Activated CD8-positive, alpha-beta memory T cell treated with anti-CD3 and anti-CD28 coated beads for 36 hours (primary cell): ENCODE data around the gene DES. TPM values are rescaled to one million over a fixed set of nuclear protein-coding genes. Genes with fewer than 3 reads are reported as not detected.

Experiments
- CTCF ChIA-PET: fragments of 350-600 bp; sonication (Branson Sonifier 250); formaldehyde crosslinking; loops from one replicate; lab custom pipeline; 2021; ENCODE audit warnings: antibody characterized with exemption; lab: Charles Lee
- POLR2A ChIA-PET: fragments of 350-600 bp; sonication (Branson Sonifier 250); formaldehyde crosslinking; loops from one replicate; lab custom pipeline; 2021; ENCODE audit warnings: antibody characterized with exemption; lab: Charles Lee
- total RNA-seq, 2 experiments: library from RNA; stranded (reverse); gene quantifications; one replicate each; pipeline ENCODE4 v1.2.3, GENCODE V29; 2021

The DES gene
- total RNA-seq, 2 experiments from 2014 or later, result not detected

- ChIA-PET CTCF (interaction anchor here (1.4 to 2.0 kb wide), 6 partner anchors 8 to 156 kb away, joined by 3 to 12 read pairs (median 5); no protein-coding TSS in a partner anchor), POLR2A (no interaction called here)
These were observed 57.1 kb downstream of the DES start for GRCh38 chr2:219475278-219475677.

- POLR2A ChIA-PET, result interaction anchor here (1.1 kb wide), 1 partner anchor 23 kb away, joined by 5 read pairs; the partner anchor contains the start of gene GMPPA
These were observed 57.8 kb downstream of the DES start for GRCh38 chr2:219475697-219476651.

More at GRCh38 chr2:219475697-219476651, 57.8 kb downstream of the DES start:
- CTCF ChIA-PET, result interaction anchor here (0.9 to 2.0 kb wide), 15 partner anchors 9 to 156 kb away, joined by 3 to 12 read pairs (median 4); no protein-coding TSS in a partner anchor

Other genes starting within 250 kb of the DES start
- gene SLC23A3, start 248.3 kb upstream of the DES start, total RNA-seq, result 1 to 10 TPM; 1.8 to 2.9 TPM
- 10 to 100 TPM; 53.8 to 58.2 TPM for gene CNPPD1, start 241.5 kb upstream of the DES start, total RNA-seq
- gene RETREG2, start 240.1 kb upstream of the DES start, total RNA-seq, result 10 to 100 TPM; 68.3 to 69.1 TPM
- 10 to 100 TPM; 29.3 to 33.3 TPM for gene ZFAND2B, start 211.6 kb upstream of the DES start, total RNA-seq
- 10 to 100 TPM; 20.8 to 25.6 TPM for gene ABCB6, start 199.4 kb upstream of the DES start, total RNA-seq
- gene ATG9A, start 188.7 kb upstream of the DES start, total RNA-seq, result 10 to 100 TPM; 55.9 to 57.4 TPM
- 100 to 1,000 TPM; 109 TPM for gene ANKZF1, start 188.6 kb upstream of the DES start, total RNA-seq
- 1 to 10 TPM; 3.8 to 4.2 TPM for gene GLB1L, start 172.9 kb upstream of the DES start, total RNA-seq
- gene STK16, start 172.9 kb upstream of the DES start, total RNA-seq, result 10 to 100 TPM; 34.4 to 35.8 TPM
- not detected for gene TUBA4B, start 165.1 kb upstream of the DES start, total RNA-seq
- gene TUBA4A, start 164.5 kb upstream of the DES start, total RNA-seq, result 100 to 1,000 TPM; 221 TPM
- gene DNAJB2, start 139.0 kb upstream of the DES start, total RNA-seq, result 10 to 100 TPM; 50.2 to 53.5 TPM
- under 1 TPM; 0.04 to 0.42 TPM for gene PTPRN, start 109.0 kb upstream of the DES start, total RNA-seq
- gene RESP18, start 85.6 kb upstream of the DES start, total RNA-seq, result not detected
- gene DNPEP, start 30.5 kb upstream of the DES start, total RNA-seq, result 100 to 1,000 TPM; 110 to 115 TPM
- under 1 TPM; 0.78 to 0.95 TPM for gene SPEG, start 16.5 kb downstream of the DES start, total RNA-seq
- gene GMPPA, start 80.5 kb downstream of the DES start, total RNA-seq, result 10 to 100 TPM; 37.5 to 40.5 TPM
- gene ASIC4, start 96.1 kb downstream of the DES start, total RNA-seq, result not detected
- gene CHPF, start 125.4 kb downstream of the DES start, total RNA-seq, result 10 to 100 TPM; 36.4 to 36.8 TPM
- 1 to 10 TPM; 5.9 to 7.1 TPM for gene TMEM198, start 125.7 kb downstream of the DES start, total RNA-seq
- 1 to 10 TPM in 1 of 2 experiments, under 1 TPM in 1; 0.99 to 1.2 TPM for gene OBSL1, start 153.2 kb downstream of the DES start, total RNA-seq
- gene INHA, start 153.9 kb downstream of the DES start, total RNA-seq, result not detected
- gene STK11IP, start 179.5 kb downstream of the DES start, total RNA-seq, result 10 to 100 TPM; 25.9 to 27.6 TPM
- gene SLC4A3, start 209.3 kb downstream of the DES start, total RNA-seq, result under 1 TPM; 0.04 to 0.08 TPM